Stimulated activated CD4-positive, alpha-beta T cell treated with anti-CD3 and anti-CD28 coated beads, Interleukin-12 subunit alpha, Interleukin-12 subunit beta, amount 100 ng/mL, for 24 hours (primary cell): ENCODE data around the gene KRTAP4-16.
"Not testable (repeated sequence)": the region's sequence is repeated elsewhere in the genome, so short reads cannot be mapped to it uniquely, and the experiment has no call there.

Source experiments
- DNase-seq, 2 experiments: peaks; one replicate each; pipeline ENCODE4 v3.0.0-alpha.2; 2020; ENCODE audit warnings: low read depth in 2 of 2

Gene KRTAP4-16

DNA sequence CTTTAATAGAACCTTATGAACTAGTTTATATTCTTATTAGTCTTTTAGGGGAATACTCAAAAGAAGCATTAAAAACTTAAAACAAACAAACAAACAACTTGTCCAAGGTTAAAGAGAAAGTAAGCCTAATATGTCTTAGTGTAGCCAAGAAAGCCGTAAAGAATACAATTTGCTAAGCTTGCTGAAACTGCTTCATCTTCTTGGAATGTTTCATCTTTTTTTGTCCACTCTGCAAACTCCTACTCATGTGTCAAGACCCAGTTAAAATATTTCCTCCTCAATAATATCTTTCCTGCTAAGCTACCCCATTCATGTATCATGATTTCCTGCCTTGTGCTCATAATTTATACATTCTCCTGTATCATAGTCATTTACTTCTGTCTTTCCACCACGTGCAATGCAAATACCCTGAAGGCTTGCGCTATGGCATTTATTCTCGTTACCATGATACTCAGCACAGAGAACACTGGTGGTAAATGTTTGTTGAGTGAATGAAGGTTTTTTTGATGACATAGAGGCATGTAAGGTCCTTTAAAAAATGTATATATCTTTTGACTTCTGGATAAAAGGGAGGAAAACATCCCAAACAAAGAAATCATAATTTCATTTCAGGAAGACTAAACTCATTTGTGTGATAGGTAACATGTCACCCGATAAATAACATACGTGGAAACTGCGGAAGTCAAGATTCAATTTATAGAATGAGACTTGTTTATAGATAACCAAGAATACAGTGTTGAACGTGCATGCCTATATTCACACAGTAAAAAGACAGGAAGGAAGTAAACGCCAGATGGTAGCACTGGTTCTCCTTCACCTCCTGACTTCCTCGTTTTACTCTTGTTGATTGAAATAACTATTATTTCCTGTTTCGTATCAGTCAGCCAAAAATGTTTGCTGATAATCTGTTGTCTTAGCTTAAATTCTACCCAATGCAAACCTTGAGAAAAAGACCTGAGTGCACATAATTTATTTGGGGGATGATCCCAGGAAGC, 18.0 kb upstream of the KRTAP4-16 start:
- DNase-seq, result not testable (repeated sequence)

DNA sequence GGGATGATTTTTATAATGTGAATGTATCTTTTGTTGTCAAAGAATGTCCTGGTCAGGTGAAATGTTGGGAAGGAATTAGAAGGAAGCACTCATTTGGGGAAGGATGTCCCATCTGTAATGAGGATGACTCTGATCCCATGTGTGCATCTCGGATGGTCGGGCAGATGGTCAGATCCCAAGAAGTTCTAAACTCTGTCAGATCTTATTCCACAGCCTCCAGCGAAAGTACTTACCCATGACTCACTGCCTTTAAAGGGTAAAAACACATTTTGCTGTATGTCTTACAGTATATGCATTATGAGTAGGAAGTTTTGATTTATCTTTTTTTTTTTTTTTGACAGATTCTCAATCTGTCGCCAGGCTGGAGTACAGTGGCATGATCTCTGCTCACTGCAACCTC, 16.7 kb upstream of the KRTAP4-16 start:
- no peak for DNase-seq

- not testable (repeated sequence) for DNase-seq
These were observed 15.9 kb upstream of the KRTAP4-16 start, which contains the start of gene KRTAP4-11 for GRCh38 chr17:41117846-41118386. Gene KRTAP4-11 (minus strand): TSS chr17:41118373. CDS start chr17:41118315, 58 bp downstream.

- no peak for DNase-seq
These were observed 14.3 kb upstream of the KRTAP4-16 start for GRCh38 chr17:41116297-41116696.

- no peak for DNase-seq
These were observed 9.3 kb upstream of the KRTAP4-16 start for GRCh38 chr17:41111151-41111885.

GRCh38 chr17:41108728-41109386, 6.8 kb upstream of the KRTAP4-16 start:
- not testable (repeated sequence) for DNase-seq

DNA sequence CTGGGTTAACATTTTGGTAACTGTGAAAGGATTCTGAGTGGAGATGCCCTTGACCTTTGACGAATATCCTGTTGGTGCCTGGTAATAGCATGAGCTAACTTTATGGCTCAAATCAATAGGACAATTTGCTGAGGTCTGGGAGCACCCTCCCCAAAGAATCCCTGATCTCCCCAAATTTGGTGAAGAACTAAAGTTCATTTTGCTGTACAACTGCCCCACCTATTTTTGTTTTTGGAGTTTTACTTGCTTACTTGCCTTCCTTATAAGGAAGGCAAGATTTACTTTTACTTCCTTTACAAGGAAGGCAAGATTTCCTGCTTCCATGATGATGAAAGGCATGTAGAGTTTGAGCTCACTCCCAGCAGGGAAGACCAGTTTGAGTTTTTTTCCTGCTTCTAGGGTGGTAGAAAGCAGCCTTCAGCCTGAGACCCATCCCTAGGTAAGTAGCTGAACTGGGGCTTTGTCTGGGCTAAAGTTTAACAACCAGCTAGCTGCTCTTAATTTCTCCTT, 6.0 kb upstream of the KRTAP4-16 start:
- DNase-seq, result no peak

GRCh38 chr17:41105347-41105746, 3.3 kb upstream of the KRTAP4-16 start, which contains the start of gene KRTAP4-9:
Gene KRTAP4-9 (plus strand): TSS chr17:41105389. CDS start chr17:41105389, 0 bp downstream.
- DNase-seq, result not testable (repeated sequence)

- not testable (repeated sequence) for DNase-seq
These were observed 2.5 kb upstream of the KRTAP4-16 start for GRCh38 chr17:41104386-41105038.

- no peak for DNase-seq
These were observed 1.9 kb upstream of the KRTAP4-16 start for GRCh38 chr17:41103896-41104295.

GRCh38 chr17:41099682-41100480, 2.1 kb downstream of the KRTAP4-16 start:
- DNase-seq, result not testable (repeated sequence)

DNA sequence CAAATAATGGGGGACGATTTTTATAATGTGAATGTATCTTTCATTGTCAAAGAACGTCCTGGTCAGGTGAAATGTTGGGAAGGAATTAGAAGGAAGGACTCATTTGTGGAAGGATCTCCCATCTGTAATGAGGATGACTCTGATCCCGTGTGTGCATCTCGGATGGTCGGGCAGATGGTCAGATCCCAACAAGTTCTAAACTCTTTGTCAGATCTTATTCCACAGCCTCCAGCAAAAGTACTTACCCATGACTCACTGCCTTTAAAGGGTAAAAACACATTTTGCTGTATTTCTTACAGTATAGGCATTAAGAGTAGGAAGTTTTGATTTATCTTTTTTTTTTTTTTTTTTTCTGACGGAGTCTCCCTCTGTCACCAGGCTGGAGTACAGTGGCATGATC, 3.5 kb downstream of the KRTAP4-16 start:
- no peak for DNase-seq

GRCh38 chr17:41098042-41098441, 4.0 kb downstream of the KRTAP4-16 start, which contains the start of gene KRTAP4-8:
Gene KRTAP4-8 (minus strand): TSS chr17:41098142. CDS start chr17:41098084, 58 bp downstream.
- DNase-seq, result no peak

GRCh38 chr17:41096055-41096454, 6.0 kb downstream of the KRTAP4-16 start:
- DNase-seq, result no peak

DNA sequence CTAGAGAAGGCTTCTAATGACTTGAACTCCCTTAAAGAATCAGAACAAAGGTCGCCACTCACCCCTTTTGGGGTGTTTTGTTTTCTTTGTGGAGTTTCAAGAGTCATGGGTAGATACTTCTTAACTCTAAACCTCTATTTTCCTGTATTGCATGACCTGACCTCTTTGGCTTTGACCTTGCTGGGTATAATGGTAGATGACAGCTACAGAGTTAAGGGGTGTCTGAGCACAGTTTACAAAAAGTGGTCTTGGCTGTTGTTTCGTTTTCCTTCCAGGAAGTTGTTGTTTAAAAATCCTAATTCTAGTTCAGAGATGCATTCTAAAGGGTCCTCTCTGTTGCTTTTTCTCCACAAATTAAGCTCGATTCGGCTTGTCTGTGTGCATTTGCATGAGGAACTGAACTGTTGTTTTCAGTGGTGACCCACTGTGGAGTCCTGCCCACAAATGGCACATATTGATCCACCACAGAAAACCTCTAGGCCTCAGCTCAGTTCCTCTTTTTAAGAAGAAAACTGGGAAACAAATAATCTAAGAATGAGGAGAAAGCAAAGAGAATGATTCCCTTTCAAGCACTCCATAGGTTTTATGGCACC, 13.2 kb downstream of the KRTAP4-16 start:
- DNase-seq, result not testable (repeated sequence)

DNA sequence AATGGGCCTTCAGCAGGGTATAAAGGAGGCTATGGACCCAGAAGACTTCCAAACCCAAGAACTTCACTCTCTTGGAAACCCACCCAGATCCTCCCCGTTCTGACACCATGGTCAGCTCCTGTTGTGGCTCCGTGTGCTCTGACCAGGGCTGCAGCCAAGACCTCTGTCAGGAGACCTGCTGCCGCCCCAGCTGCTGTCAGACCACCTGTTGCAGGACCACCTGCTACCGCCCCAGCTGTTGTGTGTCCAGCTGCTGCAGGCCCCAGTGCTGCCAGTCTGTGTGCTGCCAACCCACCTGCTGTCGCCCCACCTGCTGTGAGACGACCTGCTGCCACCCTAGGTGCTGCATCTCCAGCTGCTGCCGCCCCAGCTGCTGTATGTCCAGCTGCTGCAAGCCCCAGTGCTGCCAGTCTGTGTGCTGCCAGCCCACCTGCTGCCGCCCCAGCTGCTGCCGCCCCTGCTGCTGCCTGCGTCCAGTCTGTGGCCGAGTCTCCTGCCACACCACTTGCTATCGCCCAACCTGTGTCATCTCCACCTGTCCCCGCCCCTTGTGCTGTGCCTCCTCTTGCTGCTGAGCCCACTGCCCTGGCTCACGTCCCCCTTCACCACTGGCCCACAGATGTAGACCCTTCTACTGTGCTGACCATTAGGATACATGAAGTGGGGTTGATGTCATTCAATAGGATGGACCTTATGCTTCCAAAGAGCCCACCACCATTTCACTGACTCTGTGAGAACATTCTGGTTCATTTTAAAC, 17.7 kb downstream of the KRTAP4-16 start, which contains the start of gene KRTAP4-7:
Gene KRTAP4-7, plus strand, starts transcription at position 51 of the 757 bp plus-strand sequence. Its CDS starts 57 bp downstream, at position 108.
- DNase-seq, result not testable (repeated sequence)

DNA sequence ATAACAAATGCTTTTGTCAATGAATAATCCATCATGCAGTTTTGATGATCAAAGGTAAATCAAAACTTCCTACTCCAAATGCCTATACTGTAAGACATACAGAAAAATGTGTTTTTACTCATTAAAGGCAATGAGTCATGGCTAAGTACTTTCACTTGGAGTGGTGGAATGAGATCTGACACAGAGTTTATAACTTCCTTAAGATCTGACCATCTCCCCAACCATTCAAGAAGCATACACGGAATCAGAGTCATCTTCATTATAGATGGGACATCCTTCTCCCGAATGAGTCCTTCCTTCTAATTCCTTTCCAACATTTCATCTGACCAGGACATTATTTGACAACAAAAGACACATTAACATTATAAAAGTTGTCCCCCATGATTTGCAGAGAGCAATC, 18.6 kb downstream of the KRTAP4-16 start:
- DNase-seq, result not testable (repeated sequence)

DNA sequence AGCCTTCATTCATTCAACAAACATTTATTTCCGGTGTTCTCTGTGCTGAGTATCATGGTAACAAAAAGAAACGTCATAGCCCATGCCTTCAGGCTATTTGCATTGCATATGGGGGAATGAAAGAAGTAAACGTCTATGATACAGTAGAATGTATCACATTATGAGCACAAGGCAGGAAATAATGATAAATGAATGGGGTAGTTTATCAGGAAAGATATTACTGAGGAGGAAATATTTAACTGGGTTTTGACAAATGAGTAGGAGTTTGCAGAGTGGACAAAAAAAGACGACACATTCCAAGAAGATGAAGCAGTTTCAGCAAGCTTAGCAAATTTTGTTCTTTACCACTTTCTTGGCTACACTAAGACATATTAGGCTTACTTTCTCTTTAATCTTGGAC, 19.4 kb downstream of the KRTAP4-16 start:
- no peak for DNase-seq
